GM18873 (cell line): ENCODE measurements around the gene TSPAN10.
"Not testable (repeated sequence)": the region's sequence is repeated elsewhere in the genome, so short reads cannot be mapped to it uniquely, and the experiment has no call there.

Experiments used
- ATAC-seq: cut with Tn5 transposase; IDR thresholded peaks from one replicate; pipeline ENCODE4 v1.9.1; 2021; ENCODE audit warnings: mild to moderate bottlenecking, moderate library complexity, moderate number of reproducible peaks; ENCODE audit not compliant: unreplicated experiment, low FRiP score

TSPAN10 gene

GRCh38 chr17:81636505-81637288 is at the start of gene TSPAN10, which contains the start of gene NPLOC4:
TSS of gene TSPAN10 (plus strand) at chr17:81637196. CDS start at chr17:81642413, 5,217 bp downstream.
TSS of gene NPLOC4 (minus strand) at chr17:81637112. CDS start at chr17:81636930, 182 bp downstream.
- ATAC-seq: peak; percentile 66

- ATAC-seq: no peak
Measured at GRCh38 chr17:81589612-81590011, 47.4 kb upstream of the TSPAN10 start.

GRCh38 chr17:81590121-81590520 is 46.9 kb upstream of the TSPAN10 start:
- no peak for ATAC-seq

- ATAC-seq: no peak
Measured at GRCh38 chr17:81591971-81592370, 45.0 kb upstream of the TSPAN10 start.

GRCh38 chr17:81593105-81593871 is 43.7 kb upstream of the TSPAN10 start:
- no peak for ATAC-seq

- ATAC-seq: no peak
Measured at GRCh38 chr17:81599719-81600486, 37.1 kb upstream of the TSPAN10 start.

- ATAC-seq: no peak
Measured at GRCh38 chr17:81601525-81602120, 35.4 kb upstream of the TSPAN10 start.

GRCh38 chr17:81603846-81604610 is 33.0 kb upstream of the TSPAN10 start:
- ATAC-seq: no peak

GRCh38 chr17:81607431-81607830 is 29.6 kb upstream of the TSPAN10 start:
- no peak for ATAC-seq

- no peak for ATAC-seq
Measured at GRCh38 chr17:81608082-81608481, 28.9 kb upstream of the TSPAN10 start.

GRCh38 chr17:81608605-81609004 is 28.4 kb upstream of the TSPAN10 start:
- no peak for ATAC-seq

GRCh38 chr17:81609541-81610311 is 27.3 kb upstream of the TSPAN10 start:
- ATAC-seq: no peak

- no peak for ATAC-seq
Measured at GRCh38 chr17:81612172-81612970, 24.6 kb upstream of the TSPAN10 start.

GRCh38 chr17:81615401-81615930 is 21.5 kb upstream of the TSPAN10 start:
- ATAC-seq: no peak

GRCh38 chr17:81616877-81617276 is 20.1 kb upstream of the TSPAN10 start:
- no peak for ATAC-seq

- not testable (repeated sequence) for ATAC-seq
Measured at GRCh38 chr17:81618307-81618706, 18.7 kb upstream of the TSPAN10 start.

GRCh38 chr17:81621494-81622130 is 15.4 kb upstream of the TSPAN10 start:
- ATAC-seq: no peak
